NCI-H2029 (cell line): ENCODE measurements around the gene TFF2.

Experiments used
- DNase-seq: peaks from one replicate; lab custom pipeline; 2025; lab: John Stamatoyannopoulos, UW

Gene TFF2

GRCh38 chr21:42320791-42321190 lies 30.0 kb downstream of the TFF2 start:
- DNase-seq, result no peak

- no peak for DNase-seq
These were observed 30.8 kb downstream of the TFF2 start for GRCh38 chr21:42319851-42320572.

- no peak for DNase-seq
These were observed 31.4 kb downstream of the TFF2 start for GRCh38 chr21:42319376-42319775.

GRCh38 chr21:42317826-42318746 lies 32.7 kb downstream of the TFF2 start:
- DNase-seq, result no peak

- DNase-seq, result peak; percentile 16
These were observed 33.5 kb downstream of the TFF2 start for GRCh38 chr21:42317341-42317741.

- DNase-seq, result no peak
These were observed 33.9 kb downstream of the TFF2 start for GRCh38 chr21:42316891-42317290.

GRCh38 chr21:42315296-42315891 lies 35.4 kb downstream of the TFF2 start, which contains the start of gene TFF3:
TSS of gene TFF3 (minus strand) at chr21:42315409. CDS start at chr21:42315374, 35 bp downstream.
- DNase-seq, result peak; percentile 97

- no peak for DNase-seq
These were observed 36.0 kb downstream of the TFF2 start for GRCh38 chr21:42314616-42315295.

GRCh38 chr21:42313501-42313969 lies 37.3 kb downstream of the TFF2 start:
- no peak for DNase-seq

- DNase-seq, result no peak
These were observed 38.1 kb downstream of the TFF2 start for GRCh38 chr21:42312626-42313104.

- DNase-seq, result no peak
These were observed 38.8 kb downstream of the TFF2 start for GRCh38 chr21:42311816-42312625.

GRCh38 chr21:42311160-42311559 lies 39.6 kb downstream of the TFF2 start:
- DNase-seq, result no peak

- DNase-seq, result no peak
These were observed 40.3 kb downstream of the TFF2 start for GRCh38 chr21:42310411-42311001.

- peak; percentile 15 for DNase-seq
These were observed 41.0 kb downstream of the TFF2 start for GRCh38 chr21:42309753-42310213.

- no peak for DNase-seq
These were observed 41.7 kb downstream of the TFF2 start for GRCh38 chr21:42308914-42309752.

- DNase-seq, result no peak
These were observed 42.5 kb downstream of the TFF2 start for GRCh38 chr21:42308161-42308913.

GRCh38 chr21:42307106-42307505 lies 43.7 kb downstream of the TFF2 start:
- no peak for DNase-seq

GRCh38 chr21:42306366-42307035 lies 44.3 kb downstream of the TFF2 start:
- no peak for DNase-seq
